ENCODE measurements around the gene KCNQ1OT1.

KCNQ1OT1 gene

DNA sequence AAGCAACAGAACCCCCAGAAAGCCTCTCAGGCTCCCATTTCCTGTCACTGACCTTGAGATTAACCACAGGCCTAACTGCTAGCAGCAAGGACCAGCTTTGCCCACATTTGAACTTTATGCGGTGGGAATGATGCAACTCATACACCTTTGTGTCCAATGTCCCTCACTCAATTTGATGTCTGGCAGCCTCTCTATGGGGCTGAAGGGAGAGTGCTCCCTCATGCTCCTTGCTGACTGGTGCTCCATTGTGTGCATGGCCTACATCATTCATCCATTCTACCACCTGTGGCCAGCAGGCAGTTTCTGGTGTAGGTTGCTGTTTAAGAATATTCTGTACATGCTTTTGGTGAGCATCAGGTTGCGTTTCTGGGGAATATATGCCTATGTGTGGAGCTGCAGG, 31.9 kb downstream of the KCNQ1OT1 start:
- no peak for DNase-seq (ENCODE audit: low read depth in 2 of 2)

DNA sequence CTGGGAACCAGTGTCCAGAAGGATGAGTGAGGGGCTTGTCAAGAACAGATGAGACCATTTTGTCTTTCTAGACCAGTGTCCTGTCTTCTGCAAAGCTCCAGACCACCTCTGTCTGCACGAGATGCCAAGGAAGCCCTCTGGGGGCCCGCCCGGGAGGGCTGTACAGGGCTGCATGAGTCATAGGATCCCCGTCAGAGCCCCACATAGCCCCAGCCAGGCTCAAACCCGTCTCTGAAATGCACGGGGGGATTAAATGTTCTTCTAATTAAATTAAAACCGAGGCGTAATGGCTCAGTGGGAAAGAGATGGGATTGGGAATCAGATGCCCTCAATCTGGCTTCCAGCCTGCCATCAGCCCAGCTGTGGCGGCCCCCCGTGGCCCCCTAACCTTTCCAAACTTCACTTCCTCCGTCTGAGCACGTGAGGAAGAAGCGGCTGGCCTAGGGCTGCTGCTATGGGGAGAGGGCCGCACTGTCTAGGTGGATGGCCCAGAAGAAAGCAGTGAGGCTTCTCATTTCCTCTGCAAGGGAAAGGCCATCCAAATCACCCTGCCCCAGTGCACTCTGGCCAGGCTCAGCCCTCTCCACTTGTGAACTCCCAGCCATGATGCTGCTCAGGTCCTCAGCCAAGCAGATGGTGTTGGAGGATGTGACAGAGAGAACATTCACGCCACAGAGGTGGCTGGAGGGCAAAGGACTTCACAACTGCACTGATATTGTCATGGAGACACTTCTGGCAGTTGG, 32.8 kb downstream of the KCNQ1OT1 start:
- DNase-seq (ENCODE audit: low read depth in 2 of 2) = no peak

DNA sequence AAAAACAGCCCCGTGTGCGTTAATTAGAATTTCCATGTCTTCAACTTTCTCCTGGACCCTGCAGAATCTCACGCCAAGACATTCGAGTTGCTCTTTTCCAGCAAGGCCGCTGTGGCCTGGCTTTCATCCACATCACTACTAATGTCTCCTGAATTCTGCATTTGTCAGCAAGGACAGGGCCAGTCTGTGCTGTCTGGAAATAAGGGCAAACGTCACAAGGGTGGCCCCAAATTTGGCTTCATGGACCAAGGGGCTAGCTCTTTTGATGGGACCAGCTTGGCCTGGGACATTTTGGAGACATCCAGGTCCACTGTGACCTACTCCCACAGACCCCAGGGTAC, 33.4 kb downstream of the KCNQ1OT1 start:
- DNase-seq (ENCODE audit: low read depth in 2 of 2) = no peak

DNA sequence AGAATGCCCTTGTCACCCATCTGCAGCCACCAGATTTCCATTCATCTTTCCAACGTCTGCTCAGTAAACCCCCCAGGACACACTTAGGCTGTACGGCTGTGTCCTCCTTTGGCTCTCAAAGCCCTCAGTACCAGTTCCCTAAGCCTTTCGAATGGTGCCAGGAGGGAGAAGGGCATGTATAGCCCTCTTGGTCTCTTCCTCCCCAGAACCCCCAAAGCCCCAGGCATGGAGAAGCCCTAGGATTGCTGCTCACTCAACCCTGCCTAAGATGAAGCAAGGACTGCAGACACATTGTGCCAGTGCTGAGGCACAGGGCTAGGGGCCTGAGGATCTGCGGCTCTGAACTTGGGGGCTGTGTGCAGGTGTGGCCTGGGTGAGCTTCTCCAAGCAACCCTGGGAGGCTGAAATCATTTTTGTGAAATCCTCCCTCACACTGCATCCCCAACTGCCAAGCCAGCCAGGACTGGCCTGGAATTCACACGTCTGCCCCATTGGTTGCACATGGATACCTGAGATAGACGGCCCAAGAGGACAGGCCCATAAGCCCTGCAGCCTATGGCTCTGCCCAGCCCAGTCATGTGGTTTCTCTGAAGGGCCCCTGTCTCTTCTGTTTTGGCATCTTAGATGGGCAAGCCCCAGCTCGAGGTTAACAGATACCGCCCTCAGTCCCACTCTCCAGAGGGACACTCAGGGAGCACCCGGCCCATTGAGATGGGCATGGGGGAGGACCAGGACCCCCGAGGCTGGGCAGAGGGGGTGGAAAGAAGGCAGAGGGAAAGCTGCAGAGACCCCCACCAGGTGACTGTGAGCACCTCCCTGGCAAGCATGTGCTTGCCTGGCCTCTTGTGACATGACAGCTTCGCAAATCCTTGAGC, 34.0 kb downstream of the KCNQ1OT1 start:
- no peak for DNase-seq (ENCODE audit: low read depth in 2 of 2)

DNA sequence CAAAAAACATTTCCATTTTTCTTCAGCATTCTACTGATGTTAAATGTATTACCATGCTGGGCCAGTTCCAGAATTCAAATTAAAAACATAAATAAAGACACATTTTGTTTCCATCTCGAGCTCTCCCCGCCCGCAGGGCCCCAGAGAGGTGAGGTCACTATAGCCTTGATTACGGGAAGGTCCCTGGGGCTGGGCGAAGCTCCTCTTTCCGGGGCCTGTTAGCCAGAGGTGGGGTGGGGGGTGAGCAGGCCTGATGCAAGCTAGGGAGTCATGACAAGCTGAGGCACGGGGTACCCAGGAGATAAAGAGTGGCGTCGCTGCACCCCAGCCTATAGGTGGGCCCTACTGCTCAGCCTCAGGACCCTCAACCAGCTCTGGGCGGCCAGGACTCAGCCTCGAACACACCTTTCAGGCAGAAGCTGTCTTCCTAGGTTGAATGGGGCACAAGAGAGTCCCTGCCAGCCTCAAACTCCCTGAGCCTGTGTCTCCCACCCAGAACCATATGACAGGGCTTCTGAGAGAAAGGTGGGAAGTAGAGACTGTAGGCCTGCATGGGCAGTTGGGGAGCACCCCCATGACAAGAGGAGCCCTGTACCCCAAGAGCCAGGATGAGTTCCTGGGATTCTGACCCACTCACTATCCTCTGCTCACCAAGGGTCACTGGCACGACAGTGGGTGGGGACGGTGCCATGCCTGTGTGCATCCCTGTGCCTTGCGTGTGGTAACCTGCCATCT, 34.8 kb downstream of the KCNQ1OT1 start:
- no peak for DNase-seq (ENCODE audit: low read depth in 2 of 2)

DNA sequence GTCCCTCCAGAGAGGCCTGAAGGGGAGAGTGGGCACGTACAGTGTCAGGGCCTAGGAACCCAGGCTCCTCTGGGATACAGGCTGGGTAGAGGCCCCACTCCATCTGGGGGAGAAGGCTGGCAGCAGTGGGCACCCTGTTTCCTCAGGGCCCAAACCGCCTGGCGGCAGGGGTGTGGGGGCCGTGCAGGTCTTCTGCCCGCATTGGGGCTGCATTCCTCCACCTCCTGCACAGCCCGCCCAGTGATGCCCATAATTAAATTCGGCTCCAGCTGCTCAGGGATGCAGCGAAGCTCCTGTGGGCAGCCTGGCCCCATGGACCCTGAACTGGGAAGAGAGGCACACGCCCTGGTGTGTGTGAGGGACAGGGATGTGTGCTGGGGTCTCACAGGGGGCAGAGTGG, 35.4 kb downstream of the KCNQ1OT1 start:
- DNase-seq (ENCODE audit: low read depth in 2 of 2) = no peak

DNA sequence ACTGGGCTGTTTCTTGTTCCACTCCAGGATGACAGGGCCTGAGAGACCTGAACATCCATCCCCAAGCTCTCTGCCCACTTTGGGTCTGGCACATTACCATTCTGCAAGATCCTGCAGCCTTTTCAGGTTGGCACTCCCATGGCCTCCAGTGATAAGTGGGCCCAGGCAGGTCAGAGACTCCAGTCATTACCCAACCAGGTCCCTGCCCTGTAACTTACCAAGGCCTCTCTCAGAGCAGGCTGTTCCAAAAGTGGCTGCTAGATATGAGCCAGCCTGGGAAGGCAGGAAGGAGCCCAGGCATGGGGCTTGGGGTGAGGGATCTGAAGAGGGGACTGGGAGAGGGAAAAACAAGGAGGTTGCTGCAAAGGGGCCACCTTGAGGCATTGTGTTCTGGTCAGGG, 35.9 kb downstream of the KCNQ1OT1 start:
- no peak for DNase-seq (ENCODE audit: low read depth in 2 of 2)

DNA sequence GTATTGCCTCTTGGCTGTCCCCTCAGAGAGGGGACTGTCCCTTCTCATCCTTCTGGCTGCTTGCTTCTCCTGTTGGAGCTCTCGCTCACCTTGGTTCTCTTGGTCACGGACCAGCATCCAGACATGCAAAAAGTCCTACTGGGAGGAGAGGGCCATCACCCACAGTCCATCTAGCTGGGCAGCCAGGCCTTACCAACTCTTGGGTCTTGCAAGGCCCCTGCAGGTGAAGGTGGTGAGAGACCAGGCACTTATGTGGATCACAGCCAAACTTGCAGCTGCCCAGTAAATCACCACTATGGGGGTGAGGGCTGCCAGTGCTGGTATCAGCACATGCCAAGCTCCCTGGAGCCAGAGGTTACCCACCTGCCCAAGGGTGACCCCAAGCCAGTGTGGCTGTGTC, 36.3 kb downstream of the KCNQ1OT1 start:
- DNase-seq (ENCODE audit: low read depth in 2 of 2) = no peak

DNA sequence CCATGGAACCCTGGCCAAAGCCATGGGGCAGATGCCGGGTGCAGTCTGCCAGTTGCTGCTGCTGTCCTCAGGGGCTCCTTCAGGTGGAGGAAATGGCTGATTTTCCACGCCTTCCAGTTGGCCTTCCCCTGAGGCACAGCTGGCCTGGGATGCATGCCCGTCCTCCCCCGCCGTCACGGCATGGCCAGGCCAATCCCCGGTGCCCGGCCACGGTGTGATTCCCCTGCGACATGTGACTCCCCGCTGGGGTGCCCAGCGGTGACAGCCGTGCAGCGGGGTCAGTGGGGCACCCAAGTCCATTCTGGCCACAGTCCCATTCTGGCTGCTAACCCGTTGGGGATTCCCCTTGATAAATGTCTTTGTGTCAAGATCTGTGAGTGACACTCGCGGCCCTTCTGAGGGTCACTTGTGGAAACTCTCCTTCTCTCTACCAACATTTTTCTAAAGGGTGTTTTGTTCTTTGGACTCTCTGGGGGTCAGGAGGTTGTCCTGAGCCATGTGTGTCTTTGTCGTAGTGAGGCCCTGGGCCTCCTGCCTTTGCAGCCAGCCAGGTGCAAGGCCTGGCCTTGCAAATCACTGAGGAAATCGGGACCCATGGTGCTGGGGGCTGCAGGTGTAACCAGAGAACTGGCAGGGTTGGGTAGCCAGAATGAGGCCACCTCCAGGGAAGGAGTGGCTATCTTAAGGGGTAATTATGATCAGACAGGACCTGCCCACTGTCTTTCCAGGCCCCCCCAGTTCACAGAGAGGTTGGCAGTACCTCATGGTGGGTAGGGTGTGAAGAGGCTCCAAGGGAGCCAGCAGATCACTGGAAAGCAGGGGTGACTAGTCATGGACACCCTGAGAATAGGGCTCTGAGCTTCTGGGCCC, 37.1 kb downstream of the KCNQ1OT1 start:
- DNase-seq (ENCODE audit: low read depth in 2 of 2) = no peak

DNA sequence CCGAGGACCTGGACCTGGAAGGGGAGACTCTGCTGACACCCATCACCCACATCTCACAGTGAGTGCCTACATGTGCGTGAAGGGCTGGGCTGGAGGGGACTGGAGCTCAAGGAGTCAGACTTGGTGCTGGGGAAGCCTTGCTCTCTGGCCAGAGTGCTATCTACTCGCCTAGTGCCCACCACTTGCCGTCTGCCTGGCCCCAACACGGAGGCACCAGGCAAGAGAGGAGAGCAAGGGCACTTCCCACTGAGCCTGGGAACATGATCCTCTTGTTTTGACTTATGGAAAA, 37.8 kb downstream of the KCNQ1OT1 start:
- DNase-seq (ENCODE audit: low read depth in 2 of 2) = no peak

DNA sequence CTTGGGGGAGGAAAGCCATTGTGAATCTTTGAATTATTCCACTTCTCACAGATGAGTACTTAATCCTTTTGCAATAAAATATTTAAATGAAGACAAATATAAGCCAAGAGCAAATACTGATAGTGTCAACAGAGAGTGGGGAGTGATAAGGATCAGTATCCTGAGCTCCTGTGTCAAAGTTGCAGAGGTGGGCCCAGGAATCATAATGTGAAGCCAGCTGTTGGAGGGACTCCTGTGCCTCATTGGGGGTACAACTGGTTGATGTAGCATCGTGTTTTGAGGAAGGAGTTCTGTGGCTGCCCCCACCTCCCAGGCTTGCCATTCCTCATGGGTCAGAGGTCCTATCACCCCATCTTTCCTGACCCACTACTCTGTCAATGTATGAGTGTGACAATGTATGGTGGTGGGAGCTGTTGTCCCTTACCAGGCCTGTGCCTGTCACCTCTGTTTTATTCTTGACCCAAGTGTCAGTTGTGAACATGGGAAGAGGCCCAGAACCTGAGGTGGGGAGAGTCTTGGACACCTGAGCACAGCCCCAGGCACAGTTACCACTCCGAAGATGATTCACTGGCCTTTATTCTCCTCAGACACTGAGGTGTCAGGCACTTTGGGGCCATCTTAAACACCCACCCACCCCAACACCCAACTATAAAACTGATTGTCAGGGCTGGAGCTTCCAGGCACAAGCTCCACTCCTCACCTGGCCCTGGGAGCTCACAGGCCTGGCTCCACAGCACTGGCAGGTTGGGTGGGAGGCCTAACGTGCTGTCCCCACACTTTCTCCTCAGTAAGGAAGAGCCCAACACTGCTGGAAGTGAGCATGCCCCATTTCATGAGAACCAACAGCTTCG, 38.4 kb downstream of the KCNQ1OT1 start:
- DNase-seq (ENCODE audit: low read depth in 2 of 2) = no peak

DNA sequence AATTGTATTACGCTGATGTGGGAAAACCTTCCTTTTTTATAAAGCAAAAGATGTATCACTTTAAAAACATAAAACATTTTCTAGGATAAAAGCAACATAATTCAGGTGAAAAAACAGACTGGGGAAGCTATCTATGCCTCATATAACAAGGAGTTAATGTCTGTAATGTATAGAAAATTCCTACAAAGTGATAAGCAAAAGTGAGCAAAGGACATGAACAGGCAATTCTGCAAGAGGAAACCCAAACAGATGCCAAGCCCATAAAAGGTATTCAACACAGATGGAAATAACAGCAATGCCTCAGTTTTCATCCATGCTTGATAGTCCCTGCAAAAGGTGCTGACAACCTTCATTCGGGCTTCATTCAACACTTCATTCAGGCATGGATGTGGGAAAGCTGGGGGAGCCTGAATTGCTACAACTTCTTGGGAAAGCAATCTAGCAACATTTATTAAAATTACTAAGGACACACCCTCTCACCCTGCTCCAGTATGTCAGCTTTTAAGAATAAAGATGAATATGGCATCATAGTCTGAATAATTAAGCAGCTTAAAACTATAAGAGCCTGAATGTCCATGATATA, 39.3 kb downstream of the KCNQ1OT1 start:
- no peak for DNase-seq (ENCODE audit: low read depth in 2 of 2)

DNA sequence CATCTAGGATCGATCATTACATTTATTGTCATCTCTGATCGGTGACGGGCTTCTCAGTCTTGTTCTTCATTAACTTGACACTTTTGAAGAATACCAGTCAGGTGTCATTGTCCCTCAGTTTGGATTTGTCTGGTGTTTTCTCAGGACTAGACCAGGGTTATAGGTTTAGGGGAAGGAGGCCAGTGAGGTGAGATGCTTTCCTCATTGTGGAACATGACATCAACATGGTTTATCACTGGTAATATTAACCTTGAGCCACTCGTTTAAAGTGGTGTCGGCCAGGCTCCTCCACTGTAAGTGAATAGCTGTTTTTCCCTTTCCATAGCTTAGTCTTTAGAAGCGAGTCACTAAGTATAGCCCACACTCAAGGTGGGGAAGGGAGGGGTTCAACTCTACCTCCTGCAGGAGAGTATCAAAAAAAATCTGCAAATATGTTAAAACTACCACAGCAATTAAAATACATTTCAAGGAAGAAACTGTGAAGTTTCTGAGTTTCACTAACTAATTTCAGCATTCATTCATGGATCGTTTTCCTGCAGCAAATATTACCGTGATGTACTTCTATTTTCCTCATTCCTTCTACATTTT, 42.0 kb downstream of the KCNQ1OT1 start:
- DNase-seq (ENCODE audit: low read depth in 2 of 2) = no peak

DNA sequence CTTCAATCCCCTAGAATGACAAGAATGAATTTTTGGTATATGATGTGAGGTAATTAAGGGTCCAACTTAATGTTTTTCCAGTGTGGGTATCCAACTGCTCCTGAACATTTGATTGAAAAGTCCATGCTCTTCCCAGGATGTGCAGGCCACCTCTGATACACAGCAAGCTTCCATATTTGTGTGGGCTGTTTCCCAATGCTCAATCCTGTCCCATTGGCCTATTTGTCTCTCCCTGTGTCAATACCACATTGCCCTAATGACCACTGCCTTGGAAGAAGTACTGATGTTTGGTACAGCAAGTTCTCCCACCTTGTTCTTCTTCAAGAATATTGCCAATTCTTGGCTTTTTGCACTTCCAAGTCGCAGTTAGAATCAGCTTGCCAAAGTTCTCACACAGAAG, 42.9 kb downstream of the KCNQ1OT1 start:
- no peak for DNase-seq (ENCODE audit: low read depth in 2 of 2)

DNA sequence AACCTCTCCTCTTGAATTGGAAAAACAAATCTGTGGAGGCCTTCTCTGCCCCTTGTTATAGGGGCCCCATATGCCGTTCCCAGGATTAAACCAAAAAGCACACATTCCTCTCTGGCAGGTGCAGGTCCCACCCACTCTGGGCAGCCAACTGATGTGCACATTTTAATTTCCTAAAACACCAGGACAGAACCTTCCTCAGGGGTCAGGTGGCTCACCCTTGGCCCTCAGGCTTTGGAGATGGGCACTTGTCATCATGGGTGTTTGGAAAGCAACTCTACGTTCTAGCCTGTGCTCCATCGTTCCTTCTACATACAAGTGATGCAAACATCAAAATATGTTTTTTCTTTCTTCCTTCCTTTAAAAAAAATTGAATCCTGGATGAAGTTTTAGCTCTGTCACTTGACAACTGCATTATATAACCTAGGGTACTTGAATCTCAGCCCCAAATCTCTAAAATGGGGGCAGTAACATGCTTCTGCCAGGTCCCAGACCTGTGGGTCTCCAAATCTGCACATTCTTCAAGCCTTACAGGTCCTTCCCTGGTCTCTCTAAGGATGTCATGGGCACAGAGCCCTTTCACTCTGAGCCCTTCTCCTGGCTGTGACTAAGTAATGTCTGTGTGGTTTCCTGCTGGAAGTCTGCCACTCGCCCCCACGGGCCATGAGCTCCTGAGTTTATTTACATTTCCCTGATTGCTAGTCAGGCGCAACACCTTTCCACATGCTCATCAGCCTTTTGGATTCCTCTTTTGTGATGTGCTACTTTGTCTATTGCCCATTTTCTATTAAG, 43.8 kb downstream of the KCNQ1OT1 start:
- no peak for DNase-seq (ENCODE audit: low read depth in 2 of 2)

DNA sequence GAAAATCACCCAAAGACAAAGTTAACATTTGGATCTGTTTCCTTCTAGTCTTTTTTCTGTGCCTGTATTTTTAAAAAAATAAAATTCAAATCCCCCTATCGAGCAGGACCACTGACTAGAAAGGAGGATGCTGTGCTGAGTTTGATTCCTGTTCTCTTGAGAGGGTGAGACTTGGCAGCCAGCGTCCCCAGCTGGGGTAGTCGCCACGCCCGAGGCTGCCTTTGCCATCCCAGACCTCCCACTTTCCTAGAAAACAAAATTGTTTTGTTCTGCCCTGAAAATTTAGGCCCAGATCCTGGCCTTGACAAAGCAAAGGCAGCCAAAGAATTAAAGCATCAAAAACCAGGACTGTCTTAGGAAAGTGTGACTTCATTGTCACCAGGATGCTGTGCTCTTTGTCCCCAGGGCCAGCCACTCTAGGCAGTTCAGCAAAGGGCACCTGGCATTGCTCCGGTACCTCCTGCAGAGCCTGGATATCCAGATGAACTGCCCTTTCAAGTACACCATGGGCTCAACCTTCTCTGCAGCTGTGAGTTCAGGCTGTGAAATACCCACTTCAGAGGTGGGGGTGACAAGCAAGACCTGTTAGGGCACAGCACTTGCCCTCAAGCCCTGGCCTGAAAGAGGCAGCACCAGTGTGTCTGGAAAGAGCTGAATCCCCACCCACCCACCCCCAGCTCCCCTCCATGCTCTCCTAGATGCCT, 44.6 kb downstream of the KCNQ1OT1 start:
- DNase-seq (ENCODE audit: low read depth in 2 of 2) = no peak

DNA sequence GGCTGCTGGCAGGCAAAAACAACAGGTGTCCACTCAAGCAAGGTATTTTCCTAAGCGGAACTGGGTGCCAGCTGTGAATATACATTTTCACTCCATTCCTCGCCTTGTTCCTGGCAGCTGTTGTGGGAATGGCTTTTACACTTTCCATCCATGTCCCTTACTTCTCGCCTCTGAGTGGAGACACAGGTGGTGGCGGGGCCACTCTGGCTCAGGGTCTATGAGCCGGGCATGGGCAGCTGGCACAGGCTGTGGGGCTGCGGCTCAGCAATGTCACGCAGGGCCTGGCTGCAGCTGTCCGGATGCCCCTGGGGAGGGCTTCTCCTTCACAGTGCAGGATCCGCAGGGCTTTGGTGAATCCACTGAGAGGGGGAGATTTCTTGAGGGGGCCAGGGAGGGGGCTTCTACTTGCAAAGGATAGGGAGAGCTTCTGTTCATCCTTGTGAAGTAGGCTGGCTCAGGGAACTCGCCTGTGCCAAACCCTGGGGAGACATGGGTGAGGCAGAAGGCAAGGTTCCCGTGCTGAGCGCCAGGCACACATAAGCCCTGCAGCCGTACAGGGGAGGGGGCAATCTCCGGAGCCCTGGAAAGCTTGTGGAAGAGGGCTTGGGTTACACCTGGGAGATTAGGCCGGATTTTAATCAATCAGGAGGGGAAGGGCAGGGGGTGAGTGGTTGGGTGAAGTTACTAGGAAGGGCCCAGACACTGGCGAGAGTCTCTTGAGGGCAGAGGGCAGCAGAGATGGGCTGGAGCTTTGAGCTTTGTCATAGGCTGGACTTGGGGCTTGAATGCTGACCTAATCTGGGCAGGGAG, 45.7 kb downstream of the KCNQ1OT1 start:
- DNase-seq (ENCODE audit: low read depth in 2 of 2) = no peak

DNA sequence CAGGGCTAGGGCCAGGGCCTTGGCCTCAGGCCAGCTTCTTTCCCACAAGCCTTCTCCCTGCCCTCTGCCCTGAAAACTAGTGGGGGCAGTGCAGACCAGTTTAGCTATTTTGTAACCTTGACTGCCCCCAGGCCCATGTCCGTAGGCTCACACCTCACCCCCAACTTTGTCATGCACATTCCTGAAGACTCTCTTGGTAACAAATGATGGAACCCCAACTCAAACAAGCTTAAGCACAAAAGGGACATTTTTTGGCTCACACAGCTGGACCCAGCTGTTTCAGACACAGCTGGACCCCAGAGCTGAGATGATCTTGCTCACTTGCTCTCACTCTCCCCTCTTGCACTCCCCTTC, 46.6 kb downstream of the KCNQ1OT1 start:
- no peak for DNase-seq (ENCODE audit: low read depth in 2 of 2)

Data from stimulated activated CD8-positive, alpha-beta memory T cell treated with anti-CD3 and anti-CD28 coated beads, Interleukin-15, amount 100 ng/mL, for 48 hours (primary cell).